NT2/D1 (cell line): ENCODE results near the gene NSMCE1.

Experiments used
- SUZ12 ChIP-seq: IDR thresholded peaks from 2 replicates; pipeline ENCODE4 v1.6.1; 2011; ENCODE audit not compliant: insufficient read length, insufficient read depth; ENCODE audit errors: extremely low read depth
- YY1 ChIP-seq: IDR thresholded peaks from 2 replicates; pipeline ENCODE4 v1.6.1; 2011; ENCODE audit not compliant: insufficient read length, insufficient read depth
- ZNF274 ChIP-seq: IDR thresholded peaks from 2 replicates; pipeline ENCODE4 v1.6.1; 2011; ENCODE audit warnings: mild to moderate bottlenecking, low read depth, low read length

DNA sequence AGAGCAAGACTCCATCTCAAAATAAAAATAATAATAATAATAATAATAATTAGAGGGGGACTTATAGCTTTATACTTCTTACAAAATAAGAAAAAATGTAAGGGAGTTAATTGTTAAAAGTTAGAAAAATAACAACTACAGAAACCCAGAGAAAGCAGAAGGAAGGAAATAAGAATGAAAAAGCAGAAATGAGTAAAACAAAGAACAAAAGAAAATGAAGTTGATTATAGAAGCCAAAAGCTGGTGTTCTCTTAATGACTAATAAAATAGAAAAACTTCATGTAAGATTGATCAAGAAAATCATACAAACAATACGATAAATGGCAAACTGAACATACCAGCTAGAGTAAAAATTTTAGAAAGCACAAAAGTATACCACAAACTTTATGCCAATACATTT lies 6.8 kb upstream of the NSMCE1 start:
- TF ChIP-seq ZNF274 (no peak), SUZ12 (no peak), YY1 (no peak)
